Endothelial cell (in vitro differentiated cells): ENCODE data around the gene ANKS1B. TPM values are rescaled to one million over a fixed set of nuclear protein-coding genes. Genes with fewer than 3 reads are reported as not detected.

ENCODE experiments used
- DNase-seq: peaks from one replicate; pipeline ENCODE4 v3.0.0; 2021; ENCODE audit warnings: low spot score
- H3K27ac Mint-ChIP-seq: one replicate; pipeline ENCODE4 v1.8.0; 2021; ENCODE audit warnings: mixed read lengths, inconsistent platforms; ENCODE audit not compliant: unreplicated experiment
- H3K27me3 Mint-ChIP-seq: one replicate; pipeline ENCODE4 v1.8.0; 2021; ENCODE audit warnings: mild to moderate bottlenecking, moderate library complexity, mixed read lengths, inconsistent platforms; ENCODE audit not compliant: unreplicated experiment
- H3K36me3 Mint-ChIP-seq: one replicate; pipeline ENCODE4 v1.8.0; 2021; ENCODE audit warnings: mild to moderate bottlenecking, low read depth, mixed read lengths, inconsistent platforms; ENCODE audit not compliant: unreplicated experiment
- H3K4me1 Mint-ChIP-seq: one replicate; pipeline ENCODE4 v1.8.0; 2021; ENCODE audit warnings: mild to moderate bottlenecking, mixed read lengths, inconsistent platforms; ENCODE audit not compliant: unreplicated experiment
- H3K4me3 Mint-ChIP-seq: one replicate; pipeline ENCODE4 v1.8.0; 2021; ENCODE audit warnings: mild to moderate bottlenecking, mixed read lengths, inconsistent platforms; ENCODE audit not compliant: unreplicated experiment
- H3K9me3 Mint-ChIP-seq: one replicate; pipeline ENCODE4 v1.8.0; 2021; ENCODE audit warnings: mixed read lengths, inconsistent platforms; ENCODE audit not compliant: unreplicated experiment
- CTCF ChIP-seq: fragments of 200-600 bp; sonication (generic); IDR thresholded peaks from one replicate; pipeline ENCODE4 v1.5.0; 2021; ENCODE audit warnings: antibody characterized with exemption; ENCODE audit not compliant: unreplicated experiment
- total RNA-seq: library from RNA; stranded (reverse); fragmentation: NEBNext Ultra II Directional; extraction: Animal tissue kit (Norgen Biotek cat#: 25700); gene quantifications from one replicate; pipeline ENCODE4 v1.2.1, GENCODE V29; 2021; ENCODE audit not compliant: unreplicated experiment

The ANKS1B gene
- total RNA-seq, 1 donor from 2014 or later, result 2.6 TPM

- Mint-ChIP-seq H3K36me3 (no peaks in the 10 kb centered on the region), H3K27me3 (no peaks in the 10 kb centered on the region), H3K9me3 (no peaks in the 10 kb centered on the region), H3K27ac (no peak overlapping the region), H3K4me3 (no peak overlapping the region), H3K4me1 (no peaks in the 10 kb centered on the region)
- no peak for DNase-seq
- TF ChIP-seq CTCF, result no peak
Measured at GRCh38 chr12:99271071-99271470, 713.7 kb downstream of the ANKS1B start.

- Mint-ChIP-seq H3K9me3 (no peaks in the 10 kb centered on the region), H3K27me3 (no peaks in the 10 kb centered on the region), H3K27ac (no peak overlapping the region), H3K36me3 (no peaks in the 10 kb centered on the region), H3K4me3 (no peak overlapping the region), H3K4me1 (no peaks in the 10 kb centered on the region)
- no peak for TF ChIP-seq CTCF
- DNase-seq, result no peak
Measured at GRCh38 chr12:99267038-99267437, 717.7 kb downstream of the ANKS1B start.

- Mint-ChIP-seq H3K9me3 (no peaks in the 10 kb centered on the region), H3K36me3 (no peaks in the 10 kb centered on the region), H3K27me3 (no peaks in the 10 kb centered on the region), H3K4me3 (no peak overlapping the region), H3K4me1 (peaks cover 10% of the 10 kb centered on the region), H3K27ac (no peak overlapping the region)
- no peak for TF ChIP-seq CTCF
- DNase-seq, result no peak
Measured at GRCh38 chr12:99265648-99266047, 719.1 kb downstream of the ANKS1B start.

- DNase-seq, result no peak
- peaks cover 14% of the 10 kb centered on the region for H3K4me1 Mint-ChIP-seq
- H3K36me3 Mint-ChIP-seq, result no peaks in the 10 kb centered on the region
- H3K9me3 Mint-ChIP-seq, result no peaks in the 10 kb centered on the region
- TF ChIP-seq CTCF, result no peak
- H3K4me3 Mint-ChIP-seq, result no peak overlapping the region
- H3K27ac Mint-ChIP-seq, result no peak overlapping the region
- no peaks in the 10 kb centered on the region for H3K27me3 Mint-ChIP-seq
Measured at GRCh38 chr12:99261256-99261655, 723.5 kb downstream of the ANKS1B start.

- Mint-ChIP-seq H3K9me3 (no peaks in the 10 kb centered on the region), H3K36me3 (no peaks in the 10 kb centered on the region), H3K27ac (no peak overlapping the region), H3K4me1 (peaks cover 14% of the 10 kb centered on the region), H3K4me3 (no peak overlapping the region), H3K27me3 (no peaks in the 10 kb centered on the region)
- TF ChIP-seq CTCF, result no peak
- DNase-seq, result no peak
Measured at GRCh38 chr12:99260456-99260996, 724.2 kb downstream of the ANKS1B start.
